Fibroblast of upper back skin (primary cell): ENCODE results near the gene CREB3L2.

ENCODE experiments used
- DNase-seq: peaks from one replicate; pipeline ENCODE4 v3.0.0-alpha.2; 2013

CREB3L2 gene

GRCh38 chr7:137893143-137893742, 108.6 kb downstream of the CREB3L2 start:
- no peak for DNase-seq

GRCh38 chr7:137891016-137891655, 110.8 kb downstream of the CREB3L2 start:
- DNase-seq = no peak

- no peak for DNase-seq
These were observed 111.4 kb downstream of the CREB3L2 start for GRCh38 chr7:137890449-137890921.

GRCh38 chr7:137888241-137888640, 113.6 kb downstream of the CREB3L2 start:
- no peak for DNase-seq

- DNase-seq = peak; percentile 65
These were observed 115.1 kb downstream of the CREB3L2 start for GRCh38 chr7:137886746-137887145.

DNA sequence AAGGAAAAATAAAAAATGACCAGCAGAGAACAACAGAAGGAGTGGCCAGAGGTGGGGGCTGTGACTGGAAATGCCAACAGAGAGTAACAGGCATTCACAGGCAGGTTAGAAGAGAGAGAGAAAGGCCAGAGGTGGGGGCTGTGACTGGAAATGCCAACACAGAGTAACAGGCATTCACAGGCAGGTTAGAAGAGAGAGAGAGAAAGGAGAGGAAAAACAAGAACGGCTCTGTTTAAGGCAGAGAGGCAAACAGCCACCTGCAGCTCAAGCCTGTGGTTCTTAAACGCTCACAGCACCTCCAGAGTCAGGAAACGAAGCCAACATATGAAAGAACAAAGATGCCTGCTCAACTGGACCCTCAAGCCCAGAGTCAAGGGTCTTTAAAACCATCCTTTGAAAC, 115.6 kb downstream of the CREB3L2 start:
- no peak for DNase-seq

DNA sequence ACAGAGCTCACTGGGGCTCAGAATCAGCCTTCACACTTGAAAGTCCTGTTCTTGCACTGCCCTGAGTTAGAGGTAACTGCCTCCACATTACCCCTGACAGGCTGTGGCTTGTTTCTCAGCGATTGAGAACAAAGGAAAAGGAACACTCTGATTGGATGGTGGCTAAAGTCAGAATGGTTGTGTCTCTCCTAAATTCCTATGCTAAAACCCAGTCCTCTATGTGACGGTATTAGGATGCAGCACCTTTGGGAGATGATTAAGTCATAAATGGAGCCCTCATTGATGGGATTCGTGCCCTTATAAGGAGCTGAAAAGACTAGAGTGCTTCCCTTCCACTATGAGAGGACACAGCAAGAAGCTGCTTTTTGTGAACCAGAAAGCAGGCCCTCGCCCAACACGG, 116.2 kb downstream of the CREB3L2 start:
- no peak for DNase-seq

- peak; percentile 54 for DNase-seq
These were observed 119.1 kb downstream of the CREB3L2 start for GRCh38 chr7:137882806-137883205.

GRCh38 chr7:137882261-137882668, 119.6 kb downstream of the CREB3L2 start:
- DNase-seq = peak; percentile 100

DNA sequence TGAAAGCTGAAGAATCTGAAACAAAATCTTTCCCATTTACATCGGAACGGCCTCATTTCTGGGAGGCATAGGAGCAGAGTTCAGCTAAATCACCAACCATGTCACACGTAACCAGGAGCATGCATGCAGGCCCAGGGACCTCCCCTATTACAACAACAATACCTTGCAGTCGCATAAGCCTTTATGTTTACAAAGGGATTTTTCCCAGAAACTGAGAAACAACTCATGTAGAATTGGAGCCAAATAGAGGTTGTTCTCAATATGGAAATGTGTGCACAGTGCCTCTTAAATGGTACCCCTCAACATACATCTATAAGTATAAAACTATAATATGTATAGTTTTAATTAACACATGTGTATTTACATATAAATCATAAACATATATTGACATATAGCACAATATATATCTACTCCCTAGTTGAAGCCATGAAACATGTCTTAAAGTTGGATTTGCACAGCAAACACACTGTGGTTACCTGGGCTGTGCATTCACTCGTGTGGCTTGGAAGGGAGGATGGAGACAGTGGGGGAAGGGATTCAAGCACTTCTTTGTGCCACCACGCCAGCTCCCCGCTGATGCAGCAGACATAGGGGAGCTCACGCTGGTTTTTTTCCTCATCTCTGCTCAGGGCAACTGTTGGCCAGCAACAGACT, 120.2 kb downstream of the CREB3L2 start:
- no peak for DNase-seq

DNA sequence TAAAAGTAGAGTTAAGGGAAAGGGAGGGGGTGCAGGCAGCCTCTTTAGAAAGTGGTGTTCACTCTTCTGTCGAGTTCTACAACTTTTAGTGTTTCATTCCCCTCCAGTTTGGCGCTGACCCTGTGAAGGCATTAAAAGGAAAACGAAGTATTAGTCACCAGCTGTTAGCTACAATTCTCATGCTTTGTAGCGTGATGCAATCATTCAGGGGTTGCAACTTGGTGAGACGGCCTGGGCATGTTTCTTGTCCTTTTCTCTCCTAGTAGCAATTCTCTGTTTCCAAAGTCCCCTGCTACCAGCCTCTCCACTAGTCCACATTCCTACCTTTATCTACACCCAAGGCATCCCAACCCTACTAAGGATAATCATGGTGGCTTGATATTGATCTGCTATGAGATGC, 121.5 kb downstream of the CREB3L2 start:
- DNase-seq = peak; percentile 69

DNA sequence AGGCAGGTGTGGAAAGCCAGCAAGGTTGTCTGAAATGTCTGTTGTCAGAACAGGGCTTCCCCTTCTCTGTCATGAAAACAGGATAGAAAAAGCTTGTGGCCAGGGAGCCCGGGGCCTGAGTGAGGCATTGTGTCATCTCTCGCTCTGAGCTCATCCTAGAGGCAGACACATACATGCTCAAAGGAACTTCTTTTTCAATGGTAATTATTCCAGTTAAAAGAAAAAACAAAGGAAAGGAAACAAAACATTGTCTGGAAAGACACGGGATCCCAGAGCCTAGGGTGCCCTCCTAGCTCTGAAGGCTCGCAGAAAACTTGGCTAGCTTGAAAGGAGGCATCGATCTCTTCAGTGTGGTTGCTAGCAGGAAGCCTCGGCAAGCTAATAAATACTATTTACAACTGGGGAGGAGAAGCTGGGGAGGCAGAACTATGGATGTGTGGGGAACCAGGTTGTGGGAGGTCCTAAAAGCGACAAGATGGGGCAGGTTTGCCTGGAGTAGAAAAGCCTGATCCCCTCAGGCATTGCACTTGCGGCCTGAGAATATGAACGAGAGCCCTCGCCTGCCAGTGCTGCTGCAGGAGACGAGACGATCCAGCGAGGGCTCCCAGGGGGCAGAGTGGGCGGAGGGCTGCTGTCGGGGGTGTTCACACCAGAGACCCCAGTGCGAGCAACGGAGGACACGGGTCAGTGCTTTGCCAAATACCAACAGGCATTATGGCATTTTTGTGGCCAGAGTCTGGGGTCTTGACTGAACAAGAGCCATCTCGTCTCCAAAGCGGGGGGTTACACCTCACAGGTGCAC, 122.3 kb downstream of the CREB3L2 start:
- DNase-seq = peak; percentile 27

GRCh38 chr7:137878333-137878961, 123.4 kb downstream of the CREB3L2 start:
- peak; percentile 40 for DNase-seq

DNA sequence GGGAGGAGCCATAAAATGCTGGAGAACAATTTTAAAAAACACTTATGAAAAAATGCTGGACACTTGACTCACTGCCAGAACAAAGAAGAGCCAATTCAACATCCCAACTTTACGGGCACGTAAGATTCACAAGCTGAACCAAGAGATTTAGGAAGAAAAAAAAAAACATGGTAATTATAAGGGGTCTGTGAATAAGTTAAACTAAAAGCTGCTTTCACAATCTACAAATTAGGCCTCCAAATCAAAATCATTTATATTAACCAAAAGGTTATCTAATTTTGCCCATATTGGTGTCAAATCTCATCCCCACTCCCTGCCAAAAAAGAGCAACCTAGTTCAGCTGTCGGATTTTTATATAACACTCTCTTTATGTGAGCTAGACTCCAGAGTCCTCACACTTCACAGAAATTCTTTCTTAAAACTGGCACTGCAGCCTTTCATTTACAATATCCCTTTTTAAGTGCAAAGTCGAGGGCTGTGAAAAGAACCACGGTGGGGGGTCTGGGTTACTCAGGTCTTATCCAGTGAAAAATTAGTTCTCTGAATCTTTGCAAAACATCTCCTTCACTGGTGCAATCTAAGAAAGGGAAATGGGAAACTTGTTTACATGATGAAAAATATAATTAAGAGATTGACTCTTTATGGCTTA, 124.7 kb downstream of the CREB3L2 start:
- no peak for DNase-seq

GRCh38 chr7:137875746-137876145, 126.1 kb downstream of the CREB3L2 start:
- no peak for DNase-seq

- peak; percentile 97 for DNase-seq
These were observed 127.7 kb downstream of the CREB3L2 start for GRCh38 chr7:137873979-137874777.

GRCh38 chr7:137873524-137873923, 128.4 kb downstream of the CREB3L2 start:
- peak; percentile 88 for DNase-seq

DNA sequence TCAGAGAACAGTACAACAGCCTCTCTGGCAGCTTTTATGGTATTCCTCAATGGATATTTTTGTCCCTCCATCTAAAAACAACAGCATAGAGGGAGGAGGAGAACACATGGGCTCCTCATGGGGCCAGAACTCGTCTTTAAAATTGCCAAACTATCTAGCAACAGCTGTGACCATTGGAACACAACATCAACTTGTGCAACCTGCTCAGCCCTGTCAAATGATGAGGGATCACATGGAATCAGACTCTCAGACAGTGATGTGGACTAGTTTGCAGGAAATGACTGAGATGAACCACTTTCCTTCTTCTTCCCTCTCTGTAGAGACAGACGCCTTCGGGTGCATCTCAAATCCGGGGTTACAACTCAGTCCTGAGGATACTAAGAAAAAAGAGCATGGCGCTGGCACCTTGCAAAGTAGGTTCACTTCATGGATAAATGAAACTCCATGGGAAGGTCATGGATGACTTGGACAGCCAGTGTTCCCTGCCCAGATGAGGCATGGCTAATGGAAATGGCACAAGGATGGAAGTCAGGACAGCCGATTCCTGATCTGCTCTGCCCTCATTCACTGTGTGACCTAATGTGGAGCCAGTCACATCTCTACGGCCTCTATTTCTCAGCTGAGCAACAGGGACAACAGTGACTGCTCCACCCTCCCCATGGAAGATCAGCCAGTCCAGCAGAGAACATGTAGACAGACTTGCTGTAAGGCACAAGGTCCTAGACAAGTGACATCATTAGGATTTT, 130.5 kb downstream of the CREB3L2 start:
- no peak for DNase-seq

DNA sequence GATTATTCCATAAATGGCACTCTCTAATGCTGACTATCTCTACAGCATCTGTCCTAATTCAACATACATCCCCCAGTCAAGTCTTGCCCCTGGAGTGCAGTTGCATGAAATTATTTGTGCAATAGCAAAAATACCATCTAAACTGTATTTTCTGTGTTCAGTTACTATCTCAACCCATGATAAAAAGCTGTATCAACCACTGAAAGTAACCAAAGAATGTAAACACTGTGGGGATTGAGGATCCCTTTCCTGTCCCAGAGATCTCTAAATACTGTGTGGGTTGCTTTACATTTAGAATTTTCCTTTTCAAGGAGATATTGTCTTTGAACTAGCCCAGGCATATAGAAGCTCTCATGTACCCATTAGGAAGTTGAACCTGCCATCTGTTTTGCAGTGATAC, 131.2 kb downstream of the CREB3L2 start:
- no peak for DNase-seq

GRCh38 chr7:137870078-137870477, 131.8 kb downstream of the CREB3L2 start:
- DNase-seq = no peak

DNA sequence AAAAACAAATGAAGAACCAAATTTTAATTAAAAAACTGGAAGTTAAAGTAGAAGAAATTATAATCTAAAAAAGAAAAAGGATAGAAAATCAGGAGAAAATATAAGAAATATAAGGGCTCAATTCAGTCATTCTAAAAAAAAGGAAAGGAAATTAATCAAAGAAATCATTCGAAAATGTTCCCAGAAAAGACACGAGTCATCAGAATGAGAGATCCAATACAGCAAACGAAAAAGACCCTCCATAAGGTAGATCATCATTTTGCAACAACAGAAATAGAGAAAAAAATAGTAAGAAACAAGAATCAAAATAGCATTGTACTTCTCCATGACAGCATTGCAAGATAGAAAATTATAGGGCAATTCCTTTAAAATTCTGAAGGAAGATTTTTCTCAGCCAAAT, 132.6 kb downstream of the CREB3L2 start:
- DNase-seq = no peak
